OCI-LY1 (cell line): ENCODE results near the gene ZFR.

Source experiments
- H2AFZ ChIP-seq: fragments of 200-600 bp; sonication (generic), shearing (Covaris generic); 2 replicates; pipeline ENCODE4 v1.6.0; 2014; ENCODE audit warnings: antibody characterized with exemption, mild to moderate bottlenecking, low read length
- H3F3A ChIP-seq: fragments of 200-600 bp; sonication (generic), shearing (Covaris generic); 2 replicates; pipeline ENCODE4 v1.6.0; 2014; ENCODE audit warnings: mild to moderate bottlenecking, antibody characterized with exemption, low read length, moderate library complexity; ENCODE audit not compliant: insufficient read depth
- H3K27ac ChIP-seq: fragments of 200-600 bp; sonication (generic); 2 replicates; pipeline ENCODE4 v1.5.1; 2014; ENCODE audit warnings: low read length, mixed run types, mild to moderate bottlenecking, low read depth; ENCODE audit not compliant: poor library complexity, severe bottlenecking
- H3K27me3 ChIP-seq: fragments of 200-600 bp; sonication (generic); 2 replicates; pipeline ENCODE4 v1.6.0; 2014; ENCODE audit warnings: antibody characterized with exemption, mild to moderate bottlenecking, low read length, moderate library complexity; ENCODE audit not compliant: insufficient read depth
- H3K36me3 ChIP-seq: fragments of 200-600 bp; sonication (generic); 2 replicates; pipeline ENCODE4 v1.6.1; 2014; ENCODE audit warnings: mild to moderate bottlenecking, antibody characterized with exemption, low read length, moderate library complexity, mixed read lengths; ENCODE audit not compliant: insufficient read depth
- H3K4me1 ChIP-seq: fragments of 200-600 bp; sonication (generic); 2 replicates; pipeline ENCODE4 v1.5.1; 2014; ENCODE audit warnings: mild to moderate bottlenecking, low read length, moderate library complexity; ENCODE audit not compliant: insufficient read depth, severe bottlenecking
- H3K4me2 ChIP-seq: fragments of 200-600 bp; sonication (generic), shearing (Covaris generic); 2 replicates; pipeline ENCODE4 v1.6.1; 2014; ENCODE audit warnings: low read length
- H3K4me3 ChIP-seq: fragments of 200-600 bp; sonication (generic); 2 replicates; pipeline ENCODE4 v1.5.1; 2014; ENCODE audit warnings: low read length, low read depth, mild to moderate bottlenecking, mixed read lengths; ENCODE audit not compliant: poor library complexity, severe bottlenecking
- H3K79me2 ChIP-seq: fragments of 200-600 bp; shearing (Covaris generic); 2 replicates; pipeline ENCODE4 v1.6.1; 2016; ENCODE audit warnings: mixed run types, low read length, mixed read lengths; ENCODE audit not compliant: insufficient read depth
- H3K9ac ChIP-seq: fragments of 200-600 bp; sonication (generic), shearing (Covaris generic); 2 replicates; pipeline ENCODE4 v1.6.1; 2014; ENCODE audit warnings: mild to moderate bottlenecking, low read length, mixed read lengths
- H3K9me2 ChIP-seq: fragments of 200-600 bp; sonication (generic), shearing (Covaris generic); 2 replicates; pipeline ENCODE4 v1.6.1; 2014; ENCODE audit warnings: low read depth, mild to moderate bottlenecking, low read length, mixed read lengths
- H3K9me3 ChIP-seq: fragments of 200-600 bp; shearing (Covaris generic); 2 replicates; pipeline ENCODE4 v1.6.1; 2014; ENCODE audit warnings: low read length, mixed read lengths
- H4K20me1 ChIP-seq: fragments of 200-600 bp; sonication (generic), shearing (Covaris generic); 2 replicates; pipeline ENCODE4 v1.6.0; 2016; ENCODE audit warnings: mild to moderate bottlenecking, low read length; ENCODE audit not compliant: insufficient read depth
- CTCF ChIP-seq: fragments of 200-600 bp; sonication (generic), shearing (Covaris generic); IDR thresholded peaks from 2 replicates; pipeline ENCODE4 v1.5.1; 2017; ENCODE audit warnings: mild to moderate bottlenecking, antibody characterized with exemption, low read length, moderate library complexity, mixed read lengths
- EZH2 ChIP-seq: fragments of 200-600 bp; sonication (generic), shearing (Covaris generic); IDR thresholded peaks from 2 replicates; pipeline ENCODE4 v1.8.0; 2017; ENCODE audit warnings: borderline replicate concordance, mixed run types, mild to moderate bottlenecking, antibody characterized with exemption, low read length, moderate library complexity, mixed read lengths

ZFR gene

DNA sequence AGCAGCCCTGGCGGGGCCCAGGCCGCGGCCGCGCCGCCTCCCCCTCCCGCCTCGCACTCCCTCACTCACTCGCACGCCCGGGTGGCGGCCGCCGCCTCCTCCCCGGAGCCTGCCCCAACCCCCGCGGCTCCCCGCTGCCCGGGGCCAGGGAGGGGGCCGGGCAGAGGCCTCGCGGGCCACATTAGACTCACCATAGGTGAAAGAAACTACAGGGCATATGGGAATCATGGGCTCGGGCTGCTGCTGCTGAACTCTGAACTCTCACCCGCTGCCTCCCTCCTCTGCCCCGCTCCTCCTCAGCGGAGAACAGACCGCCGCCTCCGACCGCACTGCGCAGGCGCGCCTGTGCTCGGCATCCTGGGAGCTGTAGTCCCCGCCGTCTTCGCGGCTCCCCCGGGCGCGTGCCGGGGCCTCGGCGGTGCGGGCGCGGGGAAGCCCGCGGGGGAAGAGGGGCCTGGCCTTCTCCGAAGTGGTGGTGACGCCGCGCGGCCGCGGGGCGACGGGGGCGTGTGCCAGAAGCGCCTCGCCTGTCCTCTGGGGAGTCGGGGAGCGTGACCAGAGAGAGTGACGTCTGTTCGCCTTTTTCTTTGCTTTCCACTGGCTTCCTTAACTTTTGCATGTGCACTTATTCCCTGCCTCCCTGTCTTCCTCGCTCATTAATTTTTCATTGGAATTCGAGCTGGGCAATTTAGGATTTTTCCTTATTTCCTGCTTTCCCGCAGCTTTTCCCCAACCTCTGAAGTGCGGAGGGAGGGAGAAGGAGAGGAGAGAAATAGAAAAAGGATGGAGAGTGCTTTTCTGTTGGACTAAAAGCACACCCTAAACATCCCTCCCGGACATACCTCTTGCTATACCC is at the start of gene ZFR:
Gene ZFR (minus strand): TSS at position 310 of the 856 bp plus-strand sequence. CDS start 82 bp downstream, at position 228.
- TF ChIP-seq EZH2: no peak
- TF ChIP-seq CTCF: no peak
- no peaks in the 10 kb centered on the region for H3F3A ChIP-seq
- peaks cover 18% of the 10 kb centered on the region for H3K4me1 ChIP-seq
- H3K9me2 ChIP-seq: no peaks in the 10 kb centered on the region
- peak within 1 kb of the TSS; percentile 47 for H3K27ac ChIP-seq
- H2AFZ ChIP-seq: no peak within 1 kb of the TSS
- no peaks in the 10 kb centered on the region for H4K20me1 ChIP-seq
- H3K27me3 ChIP-seq: no peaks in the 10 kb centered on the region; the same call in 1 of the 2 replicates
- H3K4me3 ChIP-seq: peak within 1 kb of the TSS; percentile 80
- H3K9ac ChIP-seq: peak within 1 kb of the TSS; percentile 83
- peaks cover 24% of the 10 kb centered on the region for H3K36me3 ChIP-seq
- H3K79me2 ChIP-seq: peaks cover 40% of the 10 kb centered on the region
- H3K9me3 ChIP-seq: no peaks in the 10 kb centered on the region
- peak within 1 kb of the TSS; percentile 96 for H3K4me2 ChIP-seq

DNA sequence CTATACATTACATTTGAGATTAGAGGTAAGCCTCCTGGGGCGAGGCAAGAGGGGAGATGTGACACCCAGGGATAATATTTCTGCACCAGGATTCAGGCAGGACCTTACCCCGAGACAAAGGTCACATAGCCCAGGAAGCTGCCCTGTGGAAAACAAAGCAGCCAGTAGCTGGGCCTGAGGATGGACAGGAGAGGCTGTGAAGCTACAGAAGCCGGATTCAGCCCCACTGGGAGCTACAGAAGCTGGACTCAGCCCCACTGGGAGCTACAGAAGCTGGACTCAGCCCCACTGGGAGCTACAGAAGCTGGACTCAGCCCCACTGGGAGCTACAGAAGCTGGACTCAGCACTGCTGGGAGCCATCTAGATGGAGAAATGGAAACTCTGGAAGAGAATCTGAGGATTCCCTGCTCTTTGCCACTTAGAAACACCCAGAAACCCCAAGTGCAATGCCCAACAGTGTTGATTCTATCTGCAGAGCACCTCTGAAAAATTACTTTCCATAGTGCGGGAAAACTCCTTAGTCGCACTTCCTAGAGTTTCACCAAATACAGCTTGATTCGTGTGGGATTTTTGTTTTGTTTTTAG is 46.5 kb upstream of the ZFR start:
- Histone ChIP-seq H3K79me2 (no peaks in the 10 kb centered on the region), H3K27me3 (0 out of 2 replicates have a peak, but pooled peaks cover 5% of the 10 kb centered on the region), H3K36me3 (no peaks in the 10 kb centered on the region), H3K9ac (no peak overlapping the region), H3K4me1 (no peaks in the 10 kb centered on the region), H3K9me3 (no peaks in the 10 kb centered on the region), H3K4me2 (no peak overlapping the region), H2AFZ (no peak overlapping the region), H3K4me3 (no peak overlapping the region), H3F3A (no peaks in the 10 kb centered on the region), H3K27ac (no peak overlapping the region), H4K20me1 (no peaks in the 10 kb centered on the region), H3K9me2 (no peaks in the 10 kb centered on the region)
- no peak for TF ChIP-seq CTCF
- no peak for TF ChIP-seq EZH2

DNA sequence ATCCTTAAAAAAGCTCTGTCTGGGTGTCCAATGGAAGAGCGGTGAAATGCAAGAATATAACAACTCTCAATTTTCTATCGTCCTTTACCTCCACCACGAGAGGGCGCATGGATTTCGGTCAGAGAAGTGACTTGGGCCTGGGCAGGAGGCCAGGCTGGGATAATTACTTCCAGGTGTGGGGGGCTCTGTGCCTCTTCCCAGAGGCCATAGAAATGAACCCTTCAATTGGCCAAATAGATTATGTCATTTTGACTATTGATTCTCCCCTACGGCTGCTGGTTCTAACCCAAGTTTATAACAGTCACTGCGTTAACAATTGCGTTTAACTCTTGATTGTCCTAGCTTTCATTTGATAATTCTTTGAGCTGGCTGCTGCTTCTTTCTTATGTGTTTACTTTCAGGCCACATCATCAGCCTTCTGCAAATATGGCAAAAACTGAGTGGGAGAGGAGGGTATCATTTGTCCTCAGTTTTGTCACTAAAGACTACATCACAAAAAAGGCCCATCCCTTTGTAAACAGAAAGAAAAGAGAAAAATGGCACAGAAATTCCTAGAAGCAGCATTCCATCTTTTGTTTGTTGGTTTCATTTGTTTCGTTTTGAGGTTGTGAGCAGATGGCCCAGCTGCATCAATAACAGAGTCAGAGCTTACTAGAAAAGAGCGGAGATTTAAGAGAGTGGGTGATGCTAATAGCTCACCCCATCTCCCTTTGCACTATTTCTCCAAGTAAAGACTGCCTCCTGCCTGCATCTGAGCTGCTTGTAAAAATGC is 45.4 kb upstream of the ZFR start:
- H3K79me2 ChIP-seq: no peaks in the 10 kb centered on the region
- H3K9me2 ChIP-seq: no peaks in the 10 kb centered on the region
- 0 out of 2 replicates have a peak, but pooled peaks cover 2% of the 10 kb centered on the region for H3K27me3 ChIP-seq
- H3K9ac ChIP-seq: no peak overlapping the region
- H3F3A ChIP-seq: no peaks in the 10 kb centered on the region
- no peaks in the 10 kb centered on the region for H4K20me1 ChIP-seq
- TF ChIP-seq EZH2: no peak
- peak; percentile 79 for TF ChIP-seq CTCF
- H3K4me1 ChIP-seq: no peaks in the 10 kb centered on the region
- H3K27ac ChIP-seq: no peak overlapping the region
- H3K4me2 ChIP-seq: no peak overlapping the region
- no peaks in the 10 kb centered on the region for H3K9me3 ChIP-seq
- no peak overlapping the region for H2AFZ ChIP-seq
- H3K4me3 ChIP-seq: no peak overlapping the region
- no peaks in the 10 kb centered on the region for H3K36me3 ChIP-seq
